Mesendoderm (in vitro differentiated cells): ENCODE results near the gene TIMP3.
"Not testable (repeated sequence)": the region's sequence is repeated elsewhere in the genome, so short reads cannot be mapped to it uniquely, and the experiment has no call there.

Experiments
- DNase-seq: peaks from one replicate; pipeline ENCODE4 v3.0.0; 2013
- H2AK5ac ChIP-seq: 2 replicates; pipeline ENCODE4 v1.6.1; 2013; ENCODE audit warnings: low read length, inconsistent platforms
- H2BK120ac ChIP-seq: 2 replicates; pipeline ENCODE4 v1.6.1; 2013; ENCODE audit warnings: low read depth, mild to moderate bottlenecking, low read length, moderate library complexity, mixed read lengths
- H2BK15ac ChIP-seq: replicated peaks from 2 replicates; pipeline ENCODE4 v1.6.1; 2013; ENCODE audit warnings: low read depth, mild to moderate bottlenecking, moderate library complexity
- H2BK5ac ChIP-seq: 2 replicates; pipeline ENCODE4 v1.6.1; 2013; ENCODE audit warnings: low read length, inconsistent platforms
- H3K18ac ChIP-seq: 2 replicates; pipeline ENCODE4 v1.6.1; 2013; ENCODE audit warnings: mild to moderate bottlenecking, low read length, mixed read lengths
- H3K23ac ChIP-seq: one replicate; pipeline ENCODE4 v1.6.1; 2013; ENCODE audit warnings: low read length
- H3K27ac ChIP-seq: 2 replicates; pipeline ENCODE4 v1.5.1; 2013; ENCODE audit warnings: low read depth, mild to moderate bottlenecking, inconsistent platforms, low read length, moderate library complexity
- H3K27me3 ChIP-seq: 2 replicates; pipeline ENCODE4 v1.6.1; 2013; ENCODE audit warnings: low read length, control low read depth, mild to moderate bottlenecking, inconsistent platforms; ENCODE audit not compliant: insufficient read depth, poor library complexity
- H3K36me3 ChIP-seq: 2 replicates; pipeline ENCODE4 v1.6.1; 2013; ENCODE audit warnings: low read length, inconsistent platforms; ENCODE audit not compliant: control insufficient read depth, insufficient read depth
- H3K4ac ChIP-seq: one replicate; pipeline ENCODE4 v1.6.1; 2013; ENCODE audit warnings: low read depth, mild to moderate bottlenecking, low read length, moderate library complexity
- H3K4me1 ChIP-seq: 2 replicates; pipeline ENCODE4 v1.6.1; 2013; ENCODE audit warnings: low read depth, low read length, inconsistent platforms; ENCODE audit not compliant: control insufficient read depth
- H3K4me2 ChIP-seq: 2 replicates; pipeline ENCODE4 v1.6.1; 2013; ENCODE audit warnings: low read length
- H3K4me3 ChIP-seq: 2 replicates; pipeline ENCODE4 v1.5.1; 2013; ENCODE audit warnings: mild to moderate bottlenecking, low read length
- H3K56ac ChIP-seq: one replicate; pipeline ENCODE4 v1.6.1; 2013; ENCODE audit warnings: low read length
- H3K79me1 ChIP-seq: 2 replicates; pipeline ENCODE4 v1.6.1; 2013; ENCODE audit warnings: low read length, inconsistent platforms
- H3K79me2 ChIP-seq: 2 replicates; pipeline ENCODE4 v1.6.1; 2013; ENCODE audit warnings: mild to moderate bottlenecking, low read length; ENCODE audit not compliant: control insufficient read depth, insufficient read depth
- H3K9ac ChIP-seq: 2 replicates; pipeline ENCODE4 v1.6.1; 2013; ENCODE audit warnings: low read length, inconsistent platforms
- H4K5ac ChIP-seq: one replicate; pipeline ENCODE4 v1.6.1; 2013; ENCODE audit warnings: low read length
- H4K8ac ChIP-seq: one replicate; pipeline ENCODE4 v1.6.1; 2013; ENCODE audit warnings: low read depth, mild to moderate bottlenecking, control low read depth, low read length, moderate library complexity
- WGBS: extraction: QIAGEN DNeasy Blood & Tissue Kit; methylation state at CpG from one replicate; pipeline ENCODE4 v1.1.7; 2013; ENCODE audit warnings: low lambda C conversion rate, missing lambda C conversion rate; ENCODE audit not compliant: insufficient coverage; ENCODE audit errors: extremely low coverage; 5-methylcytosine and 5-hydroxymethylcytosine counted together

The TIMP3 gene

DNA sequence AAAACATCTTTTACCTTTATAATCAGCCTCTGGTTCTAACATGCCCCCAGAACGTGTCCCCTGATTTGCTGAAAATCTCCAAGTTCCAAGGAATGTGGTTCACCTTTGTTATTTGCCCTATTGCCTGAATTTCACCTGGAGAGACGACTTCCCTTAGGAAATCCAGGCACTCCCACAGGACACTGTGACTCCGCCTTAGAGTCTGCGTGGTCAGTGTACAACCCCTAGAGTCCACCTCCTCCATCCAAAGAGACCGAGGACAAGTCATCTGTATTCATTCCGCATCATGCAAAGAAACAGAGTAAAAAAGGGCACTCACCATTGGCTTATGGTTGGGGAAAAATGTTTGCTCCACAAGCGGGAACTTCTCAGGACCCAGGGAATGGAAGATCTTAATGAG is 63.1 kb downstream of the TIMP3 start:
- no peak overlapping the region for H4K5ac ChIP-seq
- H3K4me2 ChIP-seq, result no peak overlapping the region
- no peak overlapping the region for H3K4ac ChIP-seq
- no peak overlapping the region for H4K8ac ChIP-seq
- no peaks in the 10 kb centered on the region for H3K79me2 ChIP-seq
- WGBS, result no CpG with 5 or more reads among the region's 7 CpGs
- H2BK5ac ChIP-seq, result no peak overlapping the region
- H3K23ac ChIP-seq, result no peak overlapping the region
- no peak overlapping the region for H2BK120ac ChIP-seq
- H2AK5ac ChIP-seq, result no peak overlapping the region
- no peak for DNase-seq
- H3K79me1 ChIP-seq, result no peaks in the 10 kb centered on the region
- no peaks in the 10 kb centered on the region for H3K27me3 ChIP-seq
- H3K36me3 ChIP-seq, result no peaks in the 10 kb centered on the region
- no peaks in the 10 kb centered on the region for H3K4me1 ChIP-seq
- no peak overlapping the region for H3K4me3 ChIP-seq
- no peak overlapping the region for H2BK15ac ChIP-seq
- H3K18ac ChIP-seq, result no peak overlapping the region
- H3K27ac ChIP-seq, result no peak overlapping the region
- H3K56ac ChIP-seq, result no peak overlapping the region
- no peak overlapping the region for H3K9ac ChIP-seq

GRCh38 chr22:32866953-32867352 is 65.4 kb downstream of the TIMP3 start:
- WGBS, result no CpG with 5 or more reads among the region's 4 CpGs
- no peaks in the 10 kb centered on the region for H3K79me2 ChIP-seq
- H2BK120ac ChIP-seq, result no peak overlapping the region
- H4K8ac ChIP-seq, result no peak overlapping the region
- H3K4me1 ChIP-seq, result no peaks in the 10 kb centered on the region
- no peak overlapping the region for H3K27ac ChIP-seq
- no peak overlapping the region for H2AK5ac ChIP-seq
- no peak overlapping the region for H3K4ac ChIP-seq
- H3K27me3 ChIP-seq, result no peaks in the 10 kb centered on the region
- no peak overlapping the region for H2BK5ac ChIP-seq
- H3K56ac ChIP-seq, result no peak overlapping the region
- no peak overlapping the region for H4K5ac ChIP-seq
- H3K18ac ChIP-seq, result no peak overlapping the region
- no peak overlapping the region for H3K4me3 ChIP-seq
- H3K23ac ChIP-seq, result no peak overlapping the region
- no peaks in the 10 kb centered on the region for H3K36me3 ChIP-seq
- no peak overlapping the region for H3K9ac ChIP-seq
- no peak overlapping the region for H2BK15ac ChIP-seq
- peak; percentile 14 for DNase-seq
- no peak overlapping the region for H3K4me2 ChIP-seq
- H3K79me1 ChIP-seq, result no peaks in the 10 kb centered on the region

DNA sequence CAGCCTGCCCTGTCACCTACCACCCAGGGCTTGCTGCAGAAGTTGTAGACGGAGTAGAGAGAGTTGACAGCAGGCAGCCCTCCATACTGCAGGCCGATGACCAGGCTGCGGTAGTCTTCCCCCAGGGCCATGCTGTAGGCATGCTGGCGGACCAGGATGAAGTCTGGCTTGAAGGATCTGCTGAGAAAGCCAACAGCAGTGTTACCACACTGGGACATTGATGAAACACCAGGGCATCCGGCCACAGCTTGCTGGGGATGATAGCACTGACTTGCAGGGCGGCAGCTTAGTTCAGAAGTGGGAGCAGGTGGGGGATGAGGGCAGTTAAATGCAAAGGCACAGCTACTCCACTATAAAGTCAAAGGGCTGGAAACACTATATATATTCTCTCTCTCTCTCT is 67.4 kb downstream of the TIMP3 start:
- H3K4me1 ChIP-seq, result no peaks in the 10 kb centered on the region
- H4K8ac ChIP-seq, result no peak overlapping the region
- no peak overlapping the region for H3K56ac ChIP-seq
- no peak overlapping the region for H3K18ac ChIP-seq
- no peaks in the 10 kb centered on the region for H3K27me3 ChIP-seq
- no CpG with 5 or more reads among the region's 6 CpGs for WGBS
- H3K4me2 ChIP-seq, result no peak overlapping the region
- H2BK120ac ChIP-seq, result no peak overlapping the region
- H3K4me3 ChIP-seq, result no peak overlapping the region
- H2AK5ac ChIP-seq, result no peak overlapping the region
- no peak overlapping the region for H2BK15ac ChIP-seq
- no peak overlapping the region for H4K5ac ChIP-seq
- H3K79me1 ChIP-seq, result no peaks in the 10 kb centered on the region
- no peak overlapping the region for H3K27ac ChIP-seq
- H3K23ac ChIP-seq, result no peak overlapping the region
- H3K9ac ChIP-seq, result no peak overlapping the region
- H3K79me2 ChIP-seq, result no peaks in the 10 kb centered on the region
- H2BK5ac ChIP-seq, result no peak overlapping the region
- H3K4ac ChIP-seq, result no peak overlapping the region
- H3K36me3 ChIP-seq, result no peaks in the 10 kb centered on the region
- no peak for DNase-seq

GRCh38 chr22:32870474-32870873 is 69.0 kb downstream of the TIMP3 start:
- Histone ChIP-seq H3K79me1 (no peaks in the 10 kb centered on the region), H3K56ac (no peak overlapping the region), H3K9ac (no peak overlapping the region), H3K4ac (no peak overlapping the region), H3K4me2 (no peak overlapping the region), H3K4me1 (no peaks in the 10 kb centered on the region), H3K18ac (no peak overlapping the region), H3K27ac (no peak overlapping the region), H2AK5ac (no peak overlapping the region), H3K23ac (no peak overlapping the region), H3K27me3 (no peaks in the 10 kb centered on the region), H3K4me3 (no peak overlapping the region), H3K79me2 (no peaks in the 10 kb centered on the region), H3K36me3 (no peaks in the 10 kb centered on the region), H4K5ac (no peak overlapping the region), H2BK120ac (no peak overlapping the region), H4K8ac (no peak overlapping the region), H2BK15ac (no peak overlapping the region), H2BK5ac (no peak overlapping the region)
- DNase-seq, result no peak

GRCh38 chr22:32873604-32874003 is 72.1 kb downstream of the TIMP3 start:
- H4K8ac ChIP-seq, H3K36me3 ChIP-seq, H3K27me3 ChIP-seq, H2AK5ac ChIP-seq, H2BK5ac ChIP-seq, H2BK15ac ChIP-seq, H4K5ac ChIP-seq, H3K79me1 ChIP-seq, H3K4ac ChIP-seq, H3K4me2 ChIP-seq, H3K79me2 ChIP-seq, H3K23ac ChIP-seq, H3K56ac ChIP-seq, H3K9ac ChIP-seq, H3K18ac ChIP-seq, H2BK120ac ChIP-seq, DNase-seq, H3K4me3 ChIP-seq, H3K27ac ChIP-seq, H3K4me1 ChIP-seq: not testable (repeated sequence)
- WGBS, result no CpG with 5 or more reads among the region's 5 CpGs

DNA sequence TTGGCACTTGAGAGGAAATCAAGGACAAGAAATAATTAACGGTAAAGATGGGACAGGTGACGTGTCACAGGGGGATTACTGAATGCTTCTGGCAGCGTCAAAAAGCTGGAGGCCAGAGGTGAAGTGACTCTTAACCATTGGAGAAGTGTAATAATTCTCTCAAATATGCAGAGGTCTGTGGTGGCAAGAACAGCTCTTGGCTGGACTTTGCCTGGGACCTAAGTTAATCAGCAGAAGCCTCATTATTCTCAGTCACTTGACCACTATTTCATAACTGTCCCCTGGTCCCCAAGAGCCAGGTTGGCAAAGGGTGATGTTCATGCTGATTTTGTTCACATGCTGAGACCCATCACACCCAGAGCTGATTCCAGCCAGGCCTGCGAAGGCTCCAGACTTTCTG is 72.9 kb downstream of the TIMP3 start:
- Histone ChIP-seq H3K4ac (no peak overlapping the region), H2BK15ac (no peak overlapping the region), H3K4me1 (no peaks in the 10 kb centered on the region), H2BK120ac (no peak overlapping the region), H3K79me2 (no peaks in the 10 kb centered on the region), H2AK5ac (no peak overlapping the region), H3K56ac (no peak overlapping the region), H4K5ac (no peak overlapping the region), H3K9ac (no peak overlapping the region), H4K8ac (no peak overlapping the region), H3K4me3 (no peak overlapping the region), H2BK5ac (no peak overlapping the region), H3K27ac (no peak overlapping the region), H3K36me3 (no peaks in the 10 kb centered on the region), H3K79me1 (no peaks in the 10 kb centered on the region), H3K4me2 (no peak overlapping the region), H3K27me3 (no peaks in the 10 kb centered on the region), H3K23ac (no peak overlapping the region), H3K18ac (no peak overlapping the region)
- no peak for DNase-seq
- no CpG with 5 or more reads among the region's 4 CpGs for WGBS
